BLaER1 (cell line): ENCODE data around the gene RFTN1.
A peak's percentile ranks its signal among the peaks of the same experiment; 100 is the strongest.

Source experiments
- H3K27ac ChIP-seq: shearing (Covaris generic); formaldehyde crosslinking; 2 replicates; pipeline ENCODE4 v1.8.1; 2022
- H3K27me3 ChIP-seq: shearing (Covaris generic); formaldehyde crosslinking; 2 replicates; pipeline ENCODE4 v1.8.1; 2022
- H3K36me3 ChIP-seq: shearing (Covaris generic); formaldehyde crosslinking; 2 replicates; pipeline ENCODE4 v1.8.1; 2022
- H3K4me1 ChIP-seq: shearing (Covaris generic); formaldehyde crosslinking; 2 replicates; pipeline ENCODE4 v1.8.1; 2022
- H3K4me2 ChIP-seq: shearing (Covaris generic); formaldehyde crosslinking; 2 replicates; pipeline ENCODE4 v1.8.1; 2022
- H3K4me3 ChIP-seq: shearing (Covaris generic); formaldehyde crosslinking; 2 replicates; pipeline ENCODE4 v1.8.1; 2022
- H3K9ac ChIP-seq: shearing (Covaris generic); formaldehyde crosslinking; 2 replicates; pipeline ENCODE4 v1.8.1; 2022
- H3K9me3 ChIP-seq: shearing (Covaris generic); formaldehyde crosslinking; 2 replicates; pipeline ENCODE4 v1.8.1; 2022
- H4K20me1 ChIP-seq: shearing (Covaris generic); formaldehyde crosslinking; 2 replicates; pipeline ENCODE4 v1.8.1; 2022
- Cebpa-rat ChIP-seq: shearing (Covaris generic); IDR thresholded peaks from 2 replicates; pipeline ENCODE4 v1.8.1; 2022

Gene RFTN1

GRCh38 chr3:16529264-16529663 lies 15.8 kb upstream of the RFTN1 start:
- TF ChIP-seq Cebpa-rat, result no peak
- Histone ChIP-seq H3K9me3 (peaks cover 15% of the 10 kb centered on the region), H3K27ac (no peak overlapping the region), H3K36me3 (no peaks in the 10 kb centered on the region), H3K4me1 (peaks cover 16% of the 10 kb centered on the region), H3K9ac (no peak overlapping the region), H3K4me2 (no peak overlapping the region), H3K4me3 (no peak overlapping the region), H4K20me1 (no peaks in the 10 kb centered on the region), H3K27me3 (no peaks in the 10 kb centered on the region)

- Histone ChIP-seq H4K20me1 (no peaks in the 10 kb centered on the region), H3K9me3 (peaks cover 22% of the 10 kb centered on the region), H3K4me1 (peaks cover 9% of the 10 kb centered on the region), H3K9ac (no peak overlapping the region), H3K4me3 (no peak overlapping the region), H3K36me3 (no peaks in the 10 kb centered on the region), H3K4me2 (no peak overlapping the region), H3K27ac (no peak overlapping the region), H3K27me3 (no peaks in the 10 kb centered on the region)
- no peak for TF ChIP-seq Cebpa-rat
Observed at GRCh38 chr3:16528581-16528993, 15.1 kb upstream of the RFTN1 start.

GRCh38 chr3:16528106-16528505 lies 14.6 kb upstream of the RFTN1 start:
- Histone ChIP-seq H3K9ac (no peak overlapping the region), H3K27ac (no peak overlapping the region), H3K9me3 (peaks cover 24% of the 10 kb centered on the region), H3K4me2 (no peak overlapping the region), H3K4me3 (no peak overlapping the region), H3K27me3 (no peaks in the 10 kb centered on the region), H3K36me3 (no peaks in the 10 kb centered on the region), H4K20me1 (no peaks in the 10 kb centered on the region), H3K4me1 (peaks cover 6% of the 10 kb centered on the region)
- TF ChIP-seq Cebpa-rat, result no peak

- Histone ChIP-seq H4K20me1 (no peaks in the 10 kb centered on the region), H3K9me3 (peaks cover 31% of the 10 kb centered on the region), H3K4me1 (peaks cover 19% of the 10 kb centered on the region), H3K4me2 (no peak overlapping the region), H3K36me3 (no peaks in the 10 kb centered on the region), H3K27me3 (no peaks in the 10 kb centered on the region), H3K4me3 (no peak overlapping the region), H3K27ac (no peak overlapping the region), H3K9ac (no peak overlapping the region)
- no peak for TF ChIP-seq Cebpa-rat
Observed at GRCh38 chr3:16524196-16524595, 10.7 kb upstream of the RFTN1 start.

- H3K4me1 ChIP-seq, result peaks cover 19% of the 10 kb centered on the region
- H3K36me3 ChIP-seq, result no peaks in the 10 kb centered on the region
- TF ChIP-seq Cebpa-rat, result no peak
- no peak overlapping the region for H3K4me2 ChIP-seq
- no peak overlapping the region for H3K27ac ChIP-seq
- H4K20me1 ChIP-seq, result no peaks in the 10 kb centered on the region
- H3K4me3 ChIP-seq, result no peak overlapping the region
- peaks cover 31% of the 10 kb centered on the region for H3K9me3 ChIP-seq
- no peaks in the 10 kb centered on the region for H3K27me3 ChIP-seq
- H3K9ac ChIP-seq, result no peak overlapping the region
Observed at GRCh38 chr3:16523778-16524177, 10.3 kb upstream of the RFTN1 start.

GRCh38 chr3:16522834-16523233 lies 9.3 kb upstream of the RFTN1 start:
- H3K4me1 ChIP-seq, result peaks cover 19% of the 10 kb centered on the region

GRCh38 chr3:16520970-16521881 lies 7.7 kb upstream of the RFTN1 start:
- peaks cover 19% of the 10 kb centered on the region for H3K4me1 ChIP-seq

More at GRCh38 chr3:16522834-16523233, 9.3 kb upstream of the RFTN1 start:
- Histone ChIP-seq H3K4me2 (no peak overlapping the region), H3K9ac (no peak overlapping the region), H3K36me3 (no peaks in the 10 kb centered on the region), H3K9me3 (peaks cover 31% of the 10 kb centered on the region), H4K20me1 (no peaks in the 10 kb centered on the region), H3K27ac (no peak overlapping the region), H3K27me3 (no peaks in the 10 kb centered on the region), H3K4me3 (no peak overlapping the region)
- TF ChIP-seq Cebpa-rat, result no peak

GRCh38 chr3:16520241-16520969 lies 6.9 kb upstream of the RFTN1 start:
- H3K27me3 ChIP-seq, result no peaks in the 10 kb centered on the region
- no peaks in the 10 kb centered on the region for H4K20me1 ChIP-seq
- peaks cover 19% of the 10 kb centered on the region for H3K4me1 ChIP-seq
- peaks cover 27% of the 10 kb centered on the region for H3K9me3 ChIP-seq
- no peak overlapping the region for H3K27ac ChIP-seq
- H3K36me3 ChIP-seq, result no peaks in the 10 kb centered on the region
- no peak overlapping the region for H3K9ac ChIP-seq
- H3K4me3 ChIP-seq, result no peak overlapping the region
- no peak for TF ChIP-seq Cebpa-rat
- peak overlapping the region; percentile 65 for H3K4me2 ChIP-seq

More at GRCh38 chr3:16520970-16521881, 7.7 kb upstream of the RFTN1 start:
- TF ChIP-seq Cebpa-rat, result no peak
- Histone ChIP-seq H3K27ac (no peak overlapping the region), H3K4me2 (peak overlapping the region; percentile 65), H3K9me3 (peaks cover 31% of the 10 kb centered on the region), H3K36me3 (no peaks in the 10 kb centered on the region), H3K9ac (no peak overlapping the region), H4K20me1 (no peaks in the 10 kb centered on the region), H3K27me3 (no peaks in the 10 kb centered on the region), H3K4me3 (no peak overlapping the region)

- no peak for TF ChIP-seq Cebpa-rat
- H3K27me3 ChIP-seq, result no peaks in the 10 kb centered on the region
- no peak overlapping the region for H3K4me3 ChIP-seq
- H3K27ac ChIP-seq, result no peak overlapping the region
- H4K20me1 ChIP-seq, result no peaks in the 10 kb centered on the region
- peaks cover 34% of the 10 kb centered on the region for H3K4me1 ChIP-seq
- H3K4me2 ChIP-seq, result no peak overlapping the region
- no peaks in the 10 kb centered on the region for H3K36me3 ChIP-seq
- no peak overlapping the region for H3K9ac ChIP-seq
- H3K9me3 ChIP-seq, result no peaks in the 10 kb centered on the region
Observed at GRCh38 chr3:16516695-16517481, 3.4 kb upstream of the RFTN1 start.
